Fibroblast of lung (primary cell): ENCODE data around the gene ACTR3.

Experiments used
- EZH2 ChIP-seq: IDR thresholded peaks from 2 replicates; pipeline ENCODE4 v1.5.1; 2012; ENCODE audit warnings: low read length, control low read depth, mild to moderate bottlenecking; ENCODE audit errors: missing control alignments
- TF ChIP-seq, protein P1 (sequence below), 2 donors: IDR thresholded peaks in 1 of 2; conservative IDR thresholded peaks in 1 of 2; 1 replicate in 1 of 2; 2 replicates in 1 of 2; pipeline ENCODE4 v1.5.1; 2011 to 2012; ENCODE audit warnings: low read length in 2 of 2, control low read depth in 1 of 2, inconsistent platforms in 1 of 2, low read depth in 1 of 2, mild to moderate bottlenecking in 1 of 2

DNA sequence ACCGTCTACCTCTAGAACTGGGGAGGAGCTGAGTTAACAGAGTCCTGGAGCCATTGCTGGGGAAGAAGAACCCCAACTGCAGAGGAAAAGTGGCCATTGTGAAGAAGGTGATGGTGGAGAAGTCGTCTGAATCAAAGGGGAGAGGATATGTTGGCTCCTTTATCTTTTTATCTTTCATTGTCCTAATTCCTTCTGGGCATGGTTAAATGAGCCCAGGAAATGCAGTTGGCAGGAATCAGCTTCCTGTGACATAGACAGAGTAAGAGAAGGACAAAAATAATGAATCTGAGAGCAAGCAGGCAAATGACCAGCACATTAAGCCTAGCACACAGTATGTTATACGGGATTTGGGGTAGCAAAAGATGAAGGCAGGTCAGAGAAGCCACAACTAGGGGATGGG lies 16.0 kb upstream of the ACTR3 start:
- TF ChIP-seq, protein P1, sequence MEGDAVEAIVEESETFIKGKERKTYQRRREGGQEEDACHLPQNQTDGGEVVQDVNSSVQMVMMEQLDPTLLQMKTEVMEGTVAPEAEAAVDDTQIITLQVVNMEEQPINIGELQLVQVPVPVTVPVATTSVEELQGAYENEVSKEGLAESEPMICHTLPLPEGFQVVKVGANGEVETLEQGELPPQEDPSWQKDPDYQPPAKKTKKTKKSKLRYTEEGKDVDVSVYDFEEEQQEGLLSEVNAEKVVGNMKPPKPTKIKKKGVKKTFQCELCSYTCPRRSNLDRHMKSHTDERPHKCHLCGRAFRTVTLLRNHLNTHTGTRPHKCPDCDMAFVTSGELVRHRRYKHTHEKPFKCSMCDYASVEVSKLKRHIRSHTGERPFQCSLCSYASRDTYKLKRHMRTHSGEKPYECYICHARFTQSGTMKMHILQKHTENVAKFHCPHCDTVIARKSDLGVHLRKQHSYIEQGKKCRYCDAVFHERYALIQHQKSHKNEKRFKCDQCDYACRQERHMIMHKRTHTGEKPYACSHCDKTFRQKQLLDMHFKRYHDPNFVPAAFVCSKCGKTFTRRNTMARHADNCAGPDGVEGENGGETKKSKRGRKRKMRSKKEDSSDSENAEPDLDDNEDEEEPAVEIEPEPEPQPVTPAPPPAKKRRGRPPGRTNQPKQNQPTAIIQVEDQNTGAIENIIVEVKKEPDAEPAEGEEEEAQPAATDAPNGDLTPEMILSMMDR (conservative IDR thresholded peaks at IDR 0.05 in 1 of 2, IDR thresholded peaks at IDR 0.05 in 1 of 2; ENCODE audit: low read depth in 1 of 2, low read length in 2 of 2) = no peak
- TF ChIP-seq EZH2 = no peak
